NCI-H146 (cell line): ENCODE data around the gene KLHDC8A.
"Not testable (repeated sequence)": the region's sequence is repeated elsewhere in the genome, so short reads cannot be mapped to it uniquely, and the experiment has no call there.

Experiments
- DNase-seq: peaks from one replicate; lab custom pipeline; 2025; lab: John Stamatoyannopoulos, UW

KLHDC8A gene

DNA sequence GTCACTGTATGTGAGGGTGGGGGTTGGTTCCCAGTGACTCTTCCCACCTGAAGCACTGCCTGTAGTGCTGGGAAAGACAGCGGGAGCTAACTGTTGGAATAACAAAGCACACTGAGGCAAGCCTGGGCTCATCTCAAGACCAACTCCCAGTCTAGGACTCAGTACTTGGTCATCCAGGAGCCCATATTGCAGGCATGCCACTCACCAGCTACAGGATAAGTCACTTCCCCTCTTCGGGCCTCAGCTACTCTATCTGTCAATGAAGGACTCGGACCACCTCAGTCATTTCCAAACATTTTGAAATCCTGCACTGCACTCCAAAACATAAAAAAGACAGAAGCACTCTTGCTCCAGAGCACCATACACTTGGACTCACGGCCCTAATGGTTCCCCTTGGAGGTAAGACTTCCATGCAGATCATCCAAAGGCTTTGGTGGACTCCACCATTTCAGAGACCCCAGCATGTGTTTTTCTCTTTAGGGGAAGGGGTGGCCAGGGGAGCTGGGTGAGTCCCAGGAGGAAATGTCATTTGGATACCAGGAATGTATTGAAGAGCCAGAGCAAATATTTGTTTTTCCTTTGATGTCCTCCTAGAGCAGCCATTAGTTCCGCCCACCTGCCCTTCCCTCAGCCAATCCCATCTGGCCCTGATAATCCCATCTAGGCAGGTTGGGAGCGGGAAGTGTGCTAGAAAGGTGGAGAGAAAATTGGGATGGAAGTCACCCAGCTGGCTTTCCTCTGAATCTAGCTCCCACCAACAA, 38.3 kb downstream of the KLHDC8A start:
- DNase-seq = peak; percentile 87

DNA sequence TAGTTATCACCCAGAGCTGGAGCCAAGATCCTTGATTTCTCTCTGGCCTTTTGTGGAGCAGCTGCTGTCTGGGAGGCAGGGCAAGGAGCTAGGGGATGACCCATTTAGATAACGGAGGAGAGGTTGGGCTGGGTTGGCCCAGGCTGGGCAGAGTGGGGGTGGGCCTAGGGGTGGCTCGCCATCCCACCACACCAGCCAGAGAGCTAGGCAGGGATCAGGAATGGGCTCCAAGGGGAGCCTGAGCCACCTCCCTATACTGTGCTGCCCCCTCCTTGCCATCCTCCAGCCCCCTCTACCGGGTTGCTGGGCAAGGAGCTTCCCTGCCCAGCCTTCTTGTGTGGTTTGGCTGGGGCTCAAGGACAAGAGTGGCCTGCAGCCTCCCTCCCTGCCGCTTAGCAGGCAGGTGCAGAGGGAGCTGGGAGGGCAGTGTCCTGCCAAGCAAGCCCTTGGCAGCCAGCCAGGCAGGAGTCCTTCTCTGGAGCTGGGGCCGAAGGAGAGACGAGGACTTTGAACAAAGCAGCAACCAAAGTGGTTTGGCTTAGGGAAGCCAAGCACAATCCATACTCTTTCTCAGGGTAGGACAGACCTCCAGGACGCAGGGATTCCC, 39.3 kb downstream of the KLHDC8A start:
- DNase-seq = peak; percentile 95

DNA sequence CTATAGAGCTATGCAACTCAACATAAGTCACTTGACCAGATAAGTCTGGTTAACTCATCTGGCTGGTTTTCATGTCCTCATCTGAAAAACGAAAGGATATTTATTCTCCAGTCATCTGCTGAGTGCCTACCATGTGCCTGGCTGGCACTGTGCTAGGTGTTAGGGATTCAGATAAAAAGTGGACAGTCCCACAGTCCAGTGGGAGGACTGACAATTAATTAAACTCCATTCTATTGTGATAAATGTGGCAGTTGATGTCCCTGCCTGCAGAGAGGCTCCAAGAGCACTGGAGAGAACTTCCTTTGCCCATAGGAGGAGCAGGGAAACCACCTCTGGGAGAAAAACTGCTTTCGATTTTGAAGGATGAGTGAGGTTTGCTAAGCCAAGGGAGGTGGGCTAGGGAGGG, 40.6 kb downstream of the KLHDC8A start:
- no peak for DNase-seq

DNA sequence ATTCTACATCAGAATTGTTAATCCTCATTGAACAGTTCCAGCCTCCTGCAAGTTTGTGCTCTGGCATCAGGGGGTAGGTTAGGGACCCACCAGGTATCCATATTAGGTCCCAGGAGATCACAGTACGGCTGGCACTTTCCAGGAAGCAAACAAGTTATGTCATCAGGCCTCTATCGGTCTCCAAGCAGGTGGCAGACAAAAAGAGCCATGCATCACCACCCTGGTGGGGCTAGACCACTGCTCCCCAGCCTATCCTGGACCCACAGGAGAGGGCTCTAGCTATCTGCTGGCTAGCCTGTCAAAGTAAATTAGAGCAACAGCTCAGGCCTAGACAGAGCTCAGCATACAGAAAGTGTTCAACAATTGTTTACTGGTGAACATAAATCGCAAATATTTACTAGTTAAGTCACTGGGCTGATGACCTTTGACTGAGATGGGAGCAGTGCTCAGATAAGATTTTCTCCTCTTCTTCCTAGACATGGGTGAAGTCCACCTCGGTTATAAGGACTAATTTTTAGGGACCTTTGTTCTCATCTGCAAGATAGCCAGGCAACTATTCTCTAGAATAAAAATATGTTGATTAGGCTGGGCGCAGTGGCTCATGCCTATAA, 41.6 kb downstream of the KLHDC8A start:
- DNase-seq = no peak

DNA sequence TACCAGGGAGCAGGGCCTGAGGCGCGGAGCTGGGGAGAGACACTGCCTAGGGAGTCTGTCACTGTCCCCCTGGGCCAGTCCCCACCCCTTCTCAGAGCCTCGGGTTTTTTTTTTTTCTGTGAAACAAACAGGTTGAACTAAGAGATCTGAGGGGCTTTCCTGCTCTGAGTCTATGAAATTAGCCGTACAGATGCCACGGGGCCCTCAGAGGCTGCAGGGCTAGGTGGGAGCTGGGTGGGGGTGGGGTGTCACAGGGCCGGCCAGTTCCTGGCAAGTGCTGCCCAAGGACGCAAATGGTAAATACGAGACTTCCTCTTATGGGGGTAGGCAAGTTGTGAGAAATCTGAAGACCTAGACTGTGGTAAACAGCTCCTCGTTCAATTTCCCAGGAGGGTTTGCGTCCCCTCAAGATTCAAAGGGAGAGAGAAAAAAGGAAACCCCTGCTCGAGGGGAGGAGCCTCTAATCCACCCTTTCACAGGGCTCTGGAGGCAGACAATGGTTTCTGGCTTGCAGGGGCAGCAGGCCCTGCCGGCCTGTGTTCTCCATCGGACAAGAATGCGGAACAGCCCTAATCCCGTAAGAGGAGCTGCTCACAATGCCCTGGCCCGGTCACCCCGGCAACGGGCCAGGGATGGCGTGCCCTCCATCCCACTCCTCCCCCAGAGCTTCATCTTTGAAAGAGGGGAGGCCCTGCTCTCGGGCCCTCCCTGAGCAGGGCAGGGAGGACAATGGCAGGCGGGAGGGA, 43.0 kb downstream of the KLHDC8A start:
- no peak for DNase-seq

DNA sequence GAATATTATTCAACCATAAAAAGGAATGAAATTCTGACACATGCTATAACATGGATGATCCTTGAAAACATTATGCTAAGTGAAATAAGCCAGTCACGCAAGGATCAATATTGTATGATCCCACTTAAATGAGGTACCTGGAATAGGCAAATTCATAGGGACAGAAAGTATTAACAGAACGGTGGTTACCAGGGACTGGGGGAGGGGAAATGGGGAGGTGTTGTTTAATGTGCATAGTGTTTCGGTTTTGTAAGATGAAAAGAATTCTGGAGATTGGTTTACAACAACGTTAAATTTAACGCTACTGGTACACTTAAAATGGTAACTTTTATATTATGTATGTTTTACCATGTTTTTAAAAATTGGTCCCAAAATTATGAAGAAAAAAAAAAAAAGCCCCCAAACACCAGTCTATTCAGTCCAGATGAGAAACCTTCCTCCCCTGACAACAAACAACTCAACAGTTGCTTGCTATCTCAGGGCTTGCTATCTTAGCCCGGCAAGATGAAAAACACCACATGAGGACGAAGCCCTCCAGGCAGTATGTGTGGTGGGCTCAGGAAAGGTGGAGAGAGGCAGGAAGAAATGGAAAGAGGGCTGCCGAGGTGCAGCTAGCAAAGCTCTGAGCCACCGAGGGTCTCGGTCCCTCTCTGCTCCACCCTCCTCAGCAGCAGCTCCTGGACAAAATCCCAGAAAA, 43.7 kb downstream of the KLHDC8A start:
- no peak for DNase-seq

DNA sequence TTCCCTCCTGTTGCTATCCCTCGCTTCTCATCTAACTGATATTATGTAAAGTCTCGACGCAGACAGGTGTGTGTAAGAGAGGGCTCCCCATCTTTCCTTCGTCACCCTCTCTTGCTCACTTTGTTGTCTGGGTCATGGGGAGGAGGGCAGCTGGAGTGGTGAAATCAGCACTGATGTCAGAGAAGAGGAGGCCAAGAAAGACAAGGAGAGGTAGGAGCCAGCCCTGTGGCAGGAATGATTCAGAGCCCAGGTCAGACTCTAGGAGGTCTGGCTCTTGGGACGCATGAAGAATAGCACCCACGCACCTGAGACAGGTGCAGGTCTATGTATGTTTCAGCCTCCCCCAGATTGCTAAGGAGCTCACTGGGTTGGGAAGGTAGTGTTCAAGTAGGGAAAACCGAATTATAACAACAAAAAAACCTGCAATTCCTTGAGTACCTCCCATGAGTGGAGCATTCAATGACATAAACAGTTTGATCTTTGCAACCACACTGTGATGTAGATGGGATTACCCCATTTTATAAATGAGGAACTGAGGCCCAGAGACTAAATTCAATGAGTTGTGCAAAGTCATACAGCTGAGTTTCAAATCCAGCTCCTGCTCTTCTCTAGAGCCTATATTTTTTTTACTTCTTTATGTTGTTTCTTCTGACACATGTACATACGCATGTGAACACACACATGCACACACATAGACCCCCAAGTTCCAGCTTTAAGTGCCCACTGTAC, 45.6 kb downstream of the KLHDC8A start:
- no peak for DNase-seq

DNA sequence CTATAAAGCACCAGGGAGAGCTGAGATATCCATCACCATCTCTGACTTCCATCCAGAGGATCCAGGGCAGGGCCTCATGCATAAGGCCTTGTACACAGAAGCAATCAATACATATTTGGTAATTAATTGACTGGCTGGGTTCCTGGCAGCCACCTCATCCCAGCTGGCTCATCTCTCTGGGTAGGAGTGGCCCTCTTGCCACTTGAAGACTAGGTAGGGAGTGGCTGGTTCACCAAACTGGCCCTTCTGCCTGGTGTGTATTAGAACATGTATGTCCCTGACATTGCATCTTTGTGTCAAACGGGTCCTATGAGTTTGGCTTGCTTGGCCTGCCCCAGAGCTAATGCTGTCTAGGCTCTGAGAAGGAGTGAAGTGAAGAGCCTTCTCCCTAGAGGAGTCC, 47.0 kb downstream of the KLHDC8A start:
- no peak for DNase-seq

DNA sequence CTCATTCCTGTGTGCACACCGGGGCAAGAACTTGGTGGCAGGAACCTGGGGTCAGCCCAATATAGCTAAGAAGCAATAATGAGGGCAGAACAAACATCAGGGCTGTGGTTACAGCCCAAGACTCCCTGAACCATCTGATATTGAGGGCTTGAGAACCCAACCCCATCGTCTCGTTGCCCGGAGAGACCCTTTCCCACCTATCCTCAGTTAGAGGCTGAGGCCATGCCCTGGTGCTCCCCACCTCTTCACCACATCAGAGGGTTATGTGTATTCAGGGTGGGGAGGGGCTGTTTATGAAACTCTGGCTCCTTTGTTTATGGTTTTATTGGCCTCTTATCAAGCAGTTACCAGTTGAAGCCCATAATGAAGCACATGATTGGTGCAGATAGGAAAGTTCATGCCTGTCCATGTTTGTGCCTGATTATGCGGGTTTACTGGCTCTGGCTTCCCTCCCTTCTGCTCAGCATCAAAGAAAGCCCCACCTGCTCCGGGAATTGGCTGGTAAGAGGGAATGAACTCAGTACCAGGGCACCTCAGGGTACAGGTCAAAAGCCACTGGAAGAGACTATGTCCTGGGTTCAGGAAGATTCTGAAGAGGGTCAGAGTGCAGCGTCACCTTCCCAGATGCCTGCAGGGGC, 49.7 kb downstream of the KLHDC8A start:
- no peak for DNase-seq

DNA sequence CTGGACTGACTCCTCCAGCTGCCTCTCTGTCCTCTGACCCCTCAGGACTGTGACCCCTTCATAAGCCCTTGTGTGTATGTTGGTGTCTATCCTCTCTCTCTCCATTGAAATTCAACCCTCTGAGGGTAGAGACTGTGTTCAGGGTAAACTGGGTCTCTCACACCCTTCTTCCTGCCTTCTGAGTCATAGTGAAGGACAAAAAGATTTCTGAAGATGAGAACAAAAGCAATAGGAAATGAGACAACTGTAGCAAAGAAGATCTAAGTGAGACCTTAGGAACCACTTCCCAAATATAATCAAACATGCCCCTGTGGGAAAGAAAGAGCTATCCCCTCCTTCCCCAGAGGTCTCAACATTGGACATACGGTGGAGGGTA, 52.0 kb downstream of the KLHDC8A start:
- no peak for DNase-seq

DNA sequence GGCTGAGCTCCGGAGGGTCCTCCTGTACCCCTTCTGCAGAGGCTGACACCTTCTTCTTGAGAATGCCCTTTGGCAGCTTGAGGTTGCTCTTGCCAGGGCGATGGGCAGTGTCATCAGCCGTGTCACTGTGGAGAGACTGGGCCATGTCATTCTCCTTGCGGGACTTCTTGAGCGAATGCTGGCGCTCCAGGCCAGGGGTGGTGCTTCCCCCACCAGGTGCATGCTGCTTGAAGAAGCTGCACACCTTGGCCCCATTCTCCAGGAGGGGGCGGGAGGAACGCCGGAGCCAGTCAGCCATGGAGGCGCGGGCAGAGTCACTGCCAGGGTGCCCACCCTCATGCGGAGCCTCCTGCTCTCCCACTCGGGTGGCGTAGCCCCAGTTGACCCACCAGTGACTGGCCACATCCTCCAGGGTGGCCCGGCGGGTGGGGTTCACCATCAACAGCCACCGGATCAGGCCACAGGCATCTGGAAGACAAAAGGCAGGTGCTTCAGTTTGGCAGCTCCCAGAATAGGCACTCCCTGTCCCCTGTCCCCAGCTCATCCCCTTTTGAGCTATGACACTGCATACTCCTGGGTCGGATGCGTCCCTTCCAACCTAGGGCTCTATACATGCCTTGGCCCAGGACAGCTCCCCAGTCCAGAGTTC, 52.6 kb downstream of the KLHDC8A start:
- no peak for DNase-seq

DNA sequence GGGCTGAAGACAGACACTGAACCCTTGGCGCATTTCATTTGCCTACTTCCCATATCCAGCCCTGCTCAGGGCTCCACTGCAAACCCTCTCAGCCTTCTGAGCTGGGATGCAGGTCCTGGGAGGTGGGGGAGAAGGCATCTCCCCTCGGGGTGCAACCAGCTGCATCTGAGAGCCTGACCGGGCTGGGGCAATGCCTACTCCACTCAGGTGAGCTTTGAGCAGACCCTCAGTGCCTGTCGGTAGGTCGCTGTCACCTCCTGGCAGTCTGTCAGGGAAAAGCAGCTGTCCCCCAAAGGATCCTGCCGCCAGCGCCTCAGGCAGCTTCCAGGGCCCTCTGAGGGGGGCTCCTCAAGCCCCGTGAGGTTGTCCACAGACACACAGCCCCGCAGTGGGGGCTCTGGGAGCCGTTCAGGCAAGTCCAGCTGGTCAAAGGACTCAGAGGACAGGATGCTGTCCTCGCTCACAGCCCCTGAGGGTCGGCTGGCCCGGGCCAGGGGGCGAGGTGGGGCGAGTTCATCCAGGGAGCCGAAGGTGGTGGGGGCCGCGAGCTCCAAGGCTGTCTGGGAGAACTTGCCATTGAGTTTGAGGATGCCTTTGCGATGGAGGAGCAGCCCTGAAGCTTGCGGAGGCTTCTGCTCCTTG, 53.4 kb downstream of the KLHDC8A start:
- no peak for DNase-seq

DNA sequence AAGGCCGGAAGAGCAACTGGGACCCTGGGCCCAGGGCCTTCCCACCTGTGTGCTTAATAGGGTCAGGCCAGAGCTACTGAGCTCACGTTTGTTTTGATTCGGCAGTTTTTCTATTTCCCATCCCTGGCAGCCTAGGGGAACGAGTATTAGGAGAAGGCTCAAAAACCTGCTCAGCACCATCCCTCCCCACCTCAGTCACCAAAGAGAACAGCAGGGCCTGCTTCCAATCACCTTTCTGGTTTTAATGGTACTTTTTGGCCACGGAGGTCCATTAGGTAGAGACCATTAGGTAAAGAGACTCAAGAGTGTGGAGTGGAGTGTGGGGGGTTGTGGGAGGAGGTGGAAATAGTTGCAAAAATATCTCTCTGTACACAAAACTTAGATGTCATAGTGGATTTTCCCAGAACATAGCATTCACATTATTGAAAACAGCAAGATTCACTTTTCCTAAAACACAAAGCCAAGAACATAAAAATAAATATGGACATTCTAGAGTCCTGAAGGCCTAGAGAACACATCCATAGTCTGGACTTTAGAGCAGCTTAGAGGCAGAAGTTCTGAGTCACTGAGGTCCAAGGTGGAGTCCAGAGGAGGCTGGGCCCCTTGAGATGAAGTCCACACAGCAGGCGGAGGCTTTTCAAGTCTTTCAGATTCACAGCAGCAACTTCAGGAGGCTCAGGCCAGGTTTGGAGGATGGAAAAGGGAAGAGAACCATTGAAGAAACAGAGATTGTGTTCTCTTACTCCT, 54.7 kb downstream of the KLHDC8A start:
- no peak for DNase-seq

DNA sequence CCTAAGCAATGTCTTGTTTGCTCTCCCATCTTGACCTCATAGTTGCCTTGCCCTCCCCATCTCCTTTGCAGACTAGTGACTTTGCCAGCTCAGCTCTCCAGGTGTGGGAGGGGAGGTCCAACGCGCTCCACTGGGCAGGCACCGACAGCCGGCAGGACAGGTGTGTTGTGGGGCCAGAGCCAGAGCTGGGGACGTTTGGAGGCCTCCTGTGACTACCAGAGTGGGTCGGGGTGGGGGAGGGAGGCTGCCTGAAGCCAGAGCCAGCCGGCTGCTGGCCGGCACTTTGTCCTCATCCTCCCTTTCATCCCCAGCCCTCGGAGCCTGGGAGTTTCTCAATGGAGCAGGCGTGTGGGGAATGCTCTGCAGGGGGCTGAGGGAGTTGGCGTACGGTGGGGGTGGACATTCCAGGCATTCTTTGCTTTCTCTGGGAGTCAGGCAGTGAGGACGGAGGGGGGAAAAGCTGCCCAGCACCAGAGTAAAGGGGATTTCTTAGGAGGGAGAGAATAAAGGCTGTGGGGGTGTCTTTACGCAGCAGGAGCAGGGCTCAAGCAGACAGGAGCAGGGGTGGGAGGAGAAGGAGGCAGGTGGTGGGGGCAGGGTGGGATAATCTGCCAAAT, 55.4 kb downstream of the KLHDC8A start:
- peak; percentile 70 for DNase-seq

DNA sequence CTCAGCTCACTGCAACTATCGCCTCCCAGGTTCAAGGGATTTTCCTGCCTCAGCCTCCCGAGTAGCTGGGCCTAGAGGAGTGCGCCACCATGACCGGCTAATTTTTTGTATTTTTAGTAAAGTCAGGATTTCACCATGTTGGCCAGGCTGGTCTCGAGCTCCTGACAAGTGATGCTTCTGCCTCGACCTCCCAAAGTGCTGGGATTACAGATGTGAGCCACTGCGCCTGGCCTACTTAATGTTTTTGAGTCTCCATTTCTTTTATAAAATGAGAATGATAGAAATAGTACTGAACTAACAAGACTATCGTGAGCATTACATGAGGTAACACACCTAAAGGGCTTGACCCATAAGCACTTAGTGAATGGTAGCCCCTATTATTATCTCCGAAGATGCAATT, 56.6 kb downstream of the KLHDC8A start:
- no peak for DNase-seq

DNA sequence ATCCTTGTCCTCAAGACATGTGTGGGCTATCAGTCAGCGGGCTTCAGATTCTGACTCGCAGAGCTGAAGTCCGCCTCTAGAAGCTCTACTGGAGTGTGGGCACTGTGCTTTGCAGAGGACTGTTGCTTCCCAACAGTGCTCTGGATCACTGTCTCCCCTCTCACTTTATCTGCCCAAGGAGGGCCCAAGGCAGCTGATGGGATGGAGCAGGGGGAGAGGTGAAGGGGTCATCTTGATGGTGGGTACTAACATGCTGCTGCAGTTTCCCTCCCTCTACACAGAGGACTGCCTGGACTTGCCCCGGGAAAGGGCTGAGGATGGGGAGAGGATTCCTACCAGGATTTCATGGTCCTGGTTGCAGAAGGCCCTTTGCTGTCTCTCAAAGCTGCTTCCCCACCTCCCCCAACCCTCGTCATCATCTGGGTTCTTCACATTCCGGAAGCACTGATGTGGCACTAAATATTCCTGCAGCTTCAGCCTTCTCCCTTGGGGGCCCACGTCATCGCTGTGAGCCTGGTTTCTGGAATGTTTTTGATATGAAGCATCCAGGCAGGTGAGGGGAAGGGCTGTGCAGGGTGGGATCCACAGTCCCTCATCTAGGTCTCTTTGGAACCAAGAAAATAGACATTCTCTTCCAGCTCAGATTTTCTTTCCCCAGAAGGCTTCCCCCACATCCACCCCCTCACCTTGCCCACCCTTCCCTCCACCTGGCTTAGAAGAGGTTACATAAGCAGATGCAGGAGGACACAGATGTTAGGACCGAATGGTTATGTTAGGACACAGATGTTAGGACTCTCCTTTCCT, 58.3 kb downstream of the KLHDC8A start:
- no peak for DNase-seq

DNA sequence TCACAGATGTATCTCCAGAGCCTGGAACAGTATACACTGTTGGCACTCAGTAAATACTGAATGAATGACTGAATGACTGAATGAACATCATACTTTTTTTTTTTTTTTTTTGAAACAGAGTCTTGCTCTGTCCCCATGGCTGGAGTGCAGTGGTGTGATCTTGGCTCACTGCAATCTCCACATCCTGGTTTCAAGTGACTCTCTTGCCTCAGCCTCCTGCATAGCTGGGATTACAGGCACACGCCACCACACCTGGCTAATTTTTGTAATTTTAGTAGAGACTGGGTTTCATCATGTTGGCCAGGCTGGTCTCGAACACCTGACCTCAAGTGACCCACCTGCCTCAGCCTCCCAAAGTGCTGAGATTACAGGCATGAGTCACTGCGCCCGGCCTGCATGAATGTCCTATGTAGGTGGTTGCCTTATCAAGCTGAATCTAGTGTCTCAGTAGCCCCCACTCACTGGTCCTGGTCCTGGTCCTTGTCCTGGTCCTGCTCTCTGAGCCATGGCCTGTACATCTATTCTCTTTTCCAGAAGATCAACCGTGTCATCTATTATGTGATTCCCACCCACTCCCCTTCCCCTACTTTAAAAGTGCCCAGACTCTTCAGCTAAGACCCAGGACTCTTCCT, 59.1 kb downstream of the KLHDC8A start:
- not testable (repeated sequence) for DNase-seq
